ENCODE measurements around the gene PHLDA3.

PHLDA3 gene

GRCh38 chr1:201490708-201491131 lies 21.7 kb upstream of the PHLDA3 start:
- H3K27me3 ChIP-seq = no peaks in the 10 kb centered on the region
- H3K4me1 ChIP-seq = peaks cover 10% of the 10 kb centered on the region
- H3K9me3 ChIP-seq = no peaks in the 10 kb centered on the region
- DNase-seq = no peak
- H3K36me3 ChIP-seq = no peaks in the 10 kb centered on the region
- H3K4me3 ChIP-seq (ENCODE audit: low read depth, low read length) = no peak overlapping the region
- TF ChIP-seq CTCF (IDR thresholded peaks at IDR 0.05; ENCODE audit: low read depth, low read length) = no peak

DNA sequence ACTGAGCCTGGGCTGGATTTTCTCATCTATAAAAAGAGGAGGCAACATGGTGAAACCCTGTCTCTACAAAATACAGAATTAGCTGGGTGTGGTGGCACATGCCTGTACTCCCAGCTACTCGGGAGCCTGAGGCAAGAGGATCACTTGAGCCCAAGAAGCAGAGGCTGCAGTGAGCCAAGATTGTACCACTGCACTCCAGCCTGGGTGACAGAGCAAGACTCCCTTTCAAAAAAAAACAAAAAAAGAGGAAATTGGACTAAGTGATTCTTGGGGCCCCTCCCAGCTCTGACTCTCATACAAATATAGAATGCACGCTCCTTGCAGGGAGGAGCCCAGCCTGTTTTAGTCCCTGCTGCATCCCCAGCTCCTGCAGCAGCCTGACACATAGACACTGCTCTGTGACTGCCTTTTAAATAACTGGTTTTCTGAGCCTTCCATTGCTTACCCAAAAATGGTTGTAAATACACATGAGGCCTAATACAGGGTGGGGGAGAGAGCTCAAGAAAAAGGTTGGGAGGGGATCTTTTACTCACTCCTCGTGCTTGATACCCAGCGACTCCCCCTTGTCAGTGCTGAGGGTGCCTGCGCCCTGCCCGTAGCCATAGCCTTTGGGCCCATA lies 20.8 kb upstream of the PHLDA3 start:
- no peak for DNase-seq
- no peak for TF ChIP-seq CTCF (IDR thresholded peaks at IDR 0.05; ENCODE audit: low read depth, low read length)
- H3K4me1 ChIP-seq = peaks cover 5% of the 10 kb centered on the region; the same call in 1 of the 2 replicates

DNA sequence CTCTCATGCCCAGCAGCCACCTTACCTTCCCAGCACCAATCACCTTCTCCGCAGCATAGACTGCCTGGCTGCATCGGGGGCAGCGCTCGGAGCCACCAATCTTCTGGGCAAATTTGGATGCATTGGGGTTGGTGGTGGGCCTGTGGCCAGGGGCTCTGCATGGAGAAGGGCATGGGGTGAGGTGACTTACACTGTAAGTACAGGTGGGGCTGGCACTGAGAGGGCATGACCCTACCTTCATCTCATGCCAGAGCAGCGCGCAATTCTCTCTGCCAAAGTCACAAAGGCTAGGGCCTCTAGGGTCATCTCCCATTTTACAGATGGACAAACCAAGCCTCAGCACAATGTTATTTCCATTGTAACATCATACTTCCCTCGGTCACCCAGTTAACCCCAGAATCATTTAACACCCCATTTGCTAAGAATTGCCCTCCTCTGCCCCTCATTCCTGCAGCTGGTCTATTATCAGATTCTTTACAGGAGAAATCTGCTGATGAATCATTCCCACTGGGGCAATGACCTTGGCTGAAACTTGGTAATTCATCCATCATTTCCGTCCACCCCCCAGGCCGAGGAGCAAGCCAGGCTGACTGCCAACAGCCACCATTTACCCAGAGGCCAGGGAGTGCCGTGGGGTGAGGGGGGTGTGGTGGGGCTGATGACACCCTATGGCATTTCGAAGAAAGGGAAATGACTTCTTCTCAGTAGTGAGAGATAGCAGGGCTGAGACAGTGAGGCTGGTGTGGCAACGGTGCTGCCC lies 20.0 kb upstream of the PHLDA3 start:
- no peaks in the 10 kb centered on the region for H3K9me3 ChIP-seq
- no peaks in the 10 kb centered on the region for H3K36me3 ChIP-seq
- TF ChIP-seq CTCF (IDR thresholded peaks at IDR 0.05; ENCODE audit: low read depth, low read length) = no peak
- H3K4me1 ChIP-seq = no peaks in the 10 kb centered on the region; the same call in 1 of the 2 replicates
- no peaks in the 10 kb centered on the region for H3K27me3 ChIP-seq
- no peak for DNase-seq
- H3K4me3 ChIP-seq (ENCODE audit: low read depth, low read length) = no peak overlapping the region

More for the DNA sequence above, 20.8 kb upstream of the PHLDA3 start:
- H3K9me3 ChIP-seq = no peaks in the 10 kb centered on the region
- no peaks in the 10 kb centered on the region for H3K27me3 ChIP-seq
- H3K36me3 ChIP-seq = no peaks in the 10 kb centered on the region
- H3K4me3 ChIP-seq (ENCODE audit: low read depth, low read length) = no peak overlapping the region

- Histone ChIP-seq H3K27me3 (no peaks in the 10 kb centered on the region), H3K36me3 (no peaks in the 10 kb centered on the region), H3K9me3 (no peaks in the 10 kb centered on the region), H3K4me1 (no peaks in the 10 kb centered on the region; the same call in 1 of the 2 replicates), H3K4me3 (ENCODE audit: low read depth, low read length) (no peak overlapping the region)
- no peak for TF ChIP-seq CTCF (IDR thresholded peaks at IDR 0.05; ENCODE audit: low read depth, low read length)
- DNase-seq = no peak
Measured at GRCh38 chr1:201487742-201488141, 18.8 kb upstream of the PHLDA3 start.

GRCh38 chr1:201486187-201486586 lies 17.2 kb upstream of the PHLDA3 start:
- H3K9me3 ChIP-seq = no peaks in the 10 kb centered on the region
- H3K27me3 ChIP-seq = peaks cover 8% of the 10 kb centered on the region
- DNase-seq = no peak
- no peaks in the 10 kb centered on the region for H3K36me3 ChIP-seq
- no peak overlapping the region for H3K4me3 ChIP-seq (ENCODE audit: low read depth, low read length)
- H3K4me1 ChIP-seq = no peaks in the 10 kb centered on the region; the same call in 1 of the 2 replicates
- TF ChIP-seq CTCF (IDR thresholded peaks at IDR 0.05; ENCODE audit: low read depth, low read length) = no peak

All from BE2C (cell line).